Measurements from ENCODE around the gene SLX9.

The SLX9 gene

DNA sequence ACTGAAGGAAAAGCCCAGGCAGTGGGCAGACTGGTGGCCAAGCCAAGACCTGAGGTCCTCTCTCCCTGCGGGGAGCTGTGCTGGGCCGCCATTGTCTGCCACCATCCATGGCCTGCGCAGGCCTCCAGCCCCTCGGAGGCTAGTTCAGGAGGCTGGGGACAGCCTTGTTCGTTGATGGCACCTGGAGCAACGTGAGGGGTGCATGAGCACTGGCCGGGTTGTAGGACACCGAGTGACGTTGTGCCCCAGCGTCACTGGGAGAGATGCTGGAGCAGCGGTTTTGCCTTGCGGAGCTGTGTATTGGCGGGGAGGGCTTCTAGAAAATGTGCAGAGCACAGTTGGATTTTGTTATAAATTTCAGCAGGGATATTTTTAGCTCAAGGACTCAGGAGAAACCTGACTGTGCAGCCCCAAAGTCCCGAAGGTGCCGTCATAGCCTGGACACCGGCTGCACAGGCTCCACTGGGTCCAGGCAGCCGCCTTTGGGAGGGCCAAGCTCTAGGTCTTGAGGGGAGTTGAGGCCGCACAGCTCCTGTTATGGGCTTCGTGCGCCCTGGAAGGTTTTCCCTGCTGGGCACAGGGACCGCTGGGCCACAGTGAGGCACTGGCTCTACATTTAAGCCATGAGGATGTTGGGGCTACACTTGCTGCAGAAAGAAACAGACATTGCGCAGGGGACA, 86.4 kb downstream of the SLX9 start:
- Histone ChIP-seq H3K9me3 (ENCODE audit: severe bottlenecking) (no peaks in the 10 kb centered on the region), H3K27ac (ENCODE audit: poor library complexity, severe bottlenecking) (no peak overlapping the region), H3K27me3 (ENCODE audit: insufficient read depth, poor library complexity, severe bottlenecking) (no peaks in the 10 kb centered on the region), H3K4me1 (ENCODE audit: insufficient read depth, poor library complexity, severe bottlenecking) (no peaks in the 10 kb centered on the region), H3K4me3 (ENCODE audit: severe bottlenecking) (no peak overlapping the region), H3K36me3 (ENCODE audit: low read depth) (no peaks in the 10 kb centered on the region)
- DNase-seq (ENCODE audit: low spot score), result no peak
- no peak for ATAC-seq (ENCODE audit: low read depth)
- TF ChIP-seq, protein P1, sequence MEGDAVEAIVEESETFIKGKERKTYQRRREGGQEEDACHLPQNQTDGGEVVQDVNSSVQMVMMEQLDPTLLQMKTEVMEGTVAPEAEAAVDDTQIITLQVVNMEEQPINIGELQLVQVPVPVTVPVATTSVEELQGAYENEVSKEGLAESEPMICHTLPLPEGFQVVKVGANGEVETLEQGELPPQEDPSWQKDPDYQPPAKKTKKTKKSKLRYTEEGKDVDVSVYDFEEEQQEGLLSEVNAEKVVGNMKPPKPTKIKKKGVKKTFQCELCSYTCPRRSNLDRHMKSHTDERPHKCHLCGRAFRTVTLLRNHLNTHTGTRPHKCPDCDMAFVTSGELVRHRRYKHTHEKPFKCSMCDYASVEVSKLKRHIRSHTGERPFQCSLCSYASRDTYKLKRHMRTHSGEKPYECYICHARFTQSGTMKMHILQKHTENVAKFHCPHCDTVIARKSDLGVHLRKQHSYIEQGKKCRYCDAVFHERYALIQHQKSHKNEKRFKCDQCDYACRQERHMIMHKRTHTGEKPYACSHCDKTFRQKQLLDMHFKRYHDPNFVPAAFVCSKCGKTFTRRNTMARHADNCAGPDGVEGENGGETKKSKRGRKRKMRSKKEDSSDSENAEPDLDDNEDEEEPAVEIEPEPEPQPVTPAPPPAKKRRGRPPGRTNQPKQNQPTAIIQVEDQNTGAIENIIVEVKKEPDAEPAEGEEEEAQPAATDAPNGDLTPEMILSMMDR (IDR thresholded peaks at IDR 0.05; ENCODE audit: poor library complexity, severe bottlenecking), result no peak

Data from RWPE2 (cell line).